Astrocyte (in vitro differentiated cells and primary cell): ENCODE measurements around the gene B3GALT4.

Experiments used
- CTCF ChIP-seq: IDR thresholded peaks from 2 replicates; pipeline ENCODE4 v1.5.1; 2011; ENCODE audit warnings: low read depth, mild to moderate bottlenecking, inconsistent platforms, low read length, moderate library complexity; ENCODE audit not compliant: insufficient read depth
- EZH2 ChIP-seq: IDR thresholded peaks from 2 replicates; pipeline ENCODE4 v1.6.1; 2012; ENCODE audit warnings: mild to moderate bottlenecking, low read length, inconsistent platforms; ENCODE audit not compliant: insufficient read depth

GRCh38 chr6:33297406-33297955, 20.6 kb downstream of the B3GALT4 start:
- TF ChIP-seq EZH2, result no peak
- TF ChIP-seq CTCF, result no peak
